Mesenchymal stem cell (in vitro differentiated cells and primary cell): ENCODE results near the gene SMC4.

Source experiments
- DNase-seq: peaks from one replicate; pipeline ENCODE4 v3.0.0-alpha.2; 2013
- H2AFZ ChIP-seq: one replicate; pipeline ENCODE4 v1.6.1; 2013; ENCODE audit warnings: low read depth, mild to moderate bottlenecking, control low read depth, inconsistent platforms, low read length, moderate library complexity
- H2AK5ac ChIP-seq: 2 replicates; pipeline ENCODE4 v1.6.1; 2013; ENCODE audit warnings: low read length, moderate library complexity, mild to moderate bottlenecking, inconsistent platforms; ENCODE audit not compliant: severe bottlenecking
- H2BK120ac ChIP-seq: one replicate; pipeline ENCODE4 v1.6.1; 2013; ENCODE audit warnings: low read depth, mild to moderate bottlenecking, inconsistent platforms, low read length, moderate library complexity
- H2BK12ac ChIP-seq, 2 experiments: one replicate each; pipeline ENCODE4 v1.6.1; 2013; ENCODE audit warnings: inconsistent platforms in 2 of 2, low read length in 2 of 2, mild to moderate bottlenecking in 2 of 2, moderate library complexity in 2 of 2, control low read depth in 1 of 2
- H2BK15ac ChIP-seq: one replicate; pipeline ENCODE4 v1.6.1; 2013; ENCODE audit warnings: mild to moderate bottlenecking, low read depth, inconsistent platforms; ENCODE audit not compliant: poor library complexity, severe bottlenecking
- H2BK5ac ChIP-seq: 2 replicates; pipeline ENCODE4 v1.6.1; 2013; ENCODE audit warnings: low read depth, mild to moderate bottlenecking, low read length, control low read depth, inconsistent platforms; ENCODE audit not compliant: poor library complexity, severe bottlenecking
- H3K14ac ChIP-seq, 2 experiments: one replicate each; pipeline ENCODE4 v1.6.1; 2013; ENCODE audit warnings: inconsistent platforms in 2 of 2, low read length in 2 of 2, control low read depth in 1 of 2, mild to moderate bottlenecking in 1 of 2, moderate library complexity in 1 of 2
- H3K18ac ChIP-seq, 2 experiments: one replicate each; pipeline ENCODE4 v1.6.1; 2013; ENCODE audit warnings: inconsistent platforms in 2 of 2, low read length in 2 of 2, control low read depth in 1 of 2, low read depth in 1 of 2, mild to moderate bottlenecking in 1 of 2
- H3K23ac ChIP-seq, 2 experiments: one replicate each; pipeline ENCODE4 v1.6.1; 2013; ENCODE audit warnings: inconsistent platforms in 2 of 2, low read length in 2 of 2, mild to moderate bottlenecking in 2 of 2, moderate library complexity in 2 of 2, control low read depth in 1 of 2
- H3K27ac ChIP-seq: 2 replicates; pipeline ENCODE4 v1.5.1; 2013; ENCODE audit warnings: mild to moderate bottlenecking, moderate library complexity, low read length, control low read depth, inconsistent platforms; ENCODE audit not compliant: poor library complexity, severe bottlenecking
- H3K27me3 ChIP-seq, 2 experiments: 2 replicates each; pipeline versions ENCODE4 v1.6.1 to v1.7.0; 2013; ENCODE audit warnings: low read length in 2 of 2, mild to moderate bottlenecking in 2 of 2, moderate library complexity in 2 of 2, control low read depth in 1 of 2, inconsistent platforms in 1 of 2; ENCODE audit not compliant: control insufficient read depth in 1 of 2, insufficient read depth in 1 of 2
- H3K36me3 ChIP-seq, 2 experiments: 2 replicates each; pipeline versions ENCODE4 v1.6.1 to v1.7.0; 2013; ENCODE audit warnings: low read length in 2 of 2, control low read depth in 1 of 2, inconsistent platforms in 1 of 2, low read depth in 1 of 2, mild to moderate bottlenecking in 1 of 2; ENCODE audit not compliant: insufficient read depth in 2 of 2, control insufficient read depth in 1 of 2
- H3K4ac ChIP-seq, 2 experiments: one replicate each; pipeline ENCODE4 v1.6.1; 2013; ENCODE audit warnings: inconsistent platforms in 2 of 2, low read length in 2 of 2, mild to moderate bottlenecking in 2 of 2, moderate library complexity in 2 of 2, control low read depth in 1 of 2, low read depth in 1 of 2
- H3K4me1 ChIP-seq: 2 replicates; pipeline ENCODE4 v1.6.1; 2013; ENCODE audit warnings: low read depth, low read length, control low read depth; ENCODE audit not compliant: control insufficient read depth, insufficient read depth
- H3K4me2 ChIP-seq: 2 replicates; pipeline ENCODE4 v1.6.1; 2013; ENCODE audit warnings: low read length, mild to moderate bottlenecking, inconsistent platforms; ENCODE audit not compliant: poor library complexity, severe bottlenecking
- H3K4me3 ChIP-seq, 2 experiments: 2 replicates each; pipeline versions ENCODE4 v1.5.1 to v1.7.0; 2013; ENCODE audit warnings: low read length in 2 of 2, mild to moderate bottlenecking in 2 of 2, control low read depth in 1 of 2, low read depth in 1 of 2; ENCODE audit not compliant: insufficient read depth in 1 of 2
- H3K79me1 ChIP-seq: replicated peaks from 2 replicates; pipeline ENCODE4 v1.6.1; 2013; ENCODE audit warnings: mild to moderate bottlenecking, control low read depth, low read length, inconsistent platforms; ENCODE audit not compliant: poor library complexity, severe bottlenecking
- H3K9ac ChIP-seq: 2 replicates; pipeline ENCODE4 v1.7.0; 2013; ENCODE audit warnings: mild to moderate bottlenecking, low read length, moderate library complexity
- H3K9me3 ChIP-seq: 2 replicates; pipeline ENCODE4 v1.7.0; 2013; ENCODE audit warnings: mild to moderate bottlenecking, low read length; ENCODE audit not compliant: control insufficient read depth
- H4K8ac ChIP-seq: one replicate; pipeline ENCODE4 v1.6.1; 2013; ENCODE audit warnings: inconsistent platforms, mild to moderate bottlenecking, low read length, moderate library complexity
- H4K91ac ChIP-seq: one replicate; pipeline ENCODE4 v1.6.1; 2013; ENCODE audit warnings: mild to moderate bottlenecking, low read length, inconsistent platforms
- WGBS: methylation state at CpG from one replicate; pipeline ENCODE4 v1.1.7; 2013; ENCODE audit warnings: mixed read lengths; 5-methylcytosine and 5-hydroxymethylcytosine counted together

The SMC4 gene

DNA sequence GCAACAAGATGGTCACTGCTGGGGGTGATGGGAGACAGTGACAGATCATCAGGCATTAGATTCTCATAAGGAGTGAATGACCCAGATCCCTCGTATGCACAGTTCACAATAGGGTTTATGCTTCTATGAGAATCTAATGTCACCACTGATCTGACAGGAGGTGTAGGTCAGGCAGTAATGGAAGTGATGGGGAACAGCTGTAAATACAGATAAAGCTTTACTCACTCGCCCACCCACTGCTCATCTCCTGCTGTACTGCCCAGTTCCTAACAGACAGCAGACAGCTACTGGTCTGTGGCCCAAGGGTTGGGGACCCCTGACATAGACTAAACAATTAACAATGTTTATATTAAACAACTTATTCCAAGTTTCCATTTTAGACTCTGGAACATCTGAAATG, 25.8 kb upstream of the SMC4 start:
- Histone ChIP-seq H3K4me3 (no peak overlapping the region), H3K9me3 (no peaks in the 10 kb centered on the region), H2AK5ac (peak overlapping the region; percentile 92), H4K8ac (no peak overlapping the region), H3K27me3 (no peaks in the 10 kb centered on the region), H3K79me1 (peaks cover 6% of the 10 kb centered on the region), H3K36me3 (peaks cover 6 to 60% of the 10 kb centered on the region in 2 experiments), H3K4me2 (no peak overlapping the region), H3K18ac (peak overlapping the region in 1 of 2 experiments; percentile 28), H3K14ac (no peak overlapping the region), H2AFZ (no peak overlapping the region), H3K4me1 (peaks cover 3% of the 10 kb centered on the region), H3K9ac (no peak overlapping the region), H2BK15ac (no peak overlapping the region), H3K27ac (no peak overlapping the region), H4K91ac (peak overlapping the region; percentile 61), H2BK120ac (no peak overlapping the region), H3K23ac (no peak overlapping the region), H2BK5ac (no peak overlapping the region), H3K4ac (no peak overlapping the region), H2BK12ac (peak overlapping the region in 1 of 2 experiments; percentile 66)
- 95% methylated on average over 2 of the region's 2 CpGs for WGBS
- no peak for DNase-seq

DNA sequence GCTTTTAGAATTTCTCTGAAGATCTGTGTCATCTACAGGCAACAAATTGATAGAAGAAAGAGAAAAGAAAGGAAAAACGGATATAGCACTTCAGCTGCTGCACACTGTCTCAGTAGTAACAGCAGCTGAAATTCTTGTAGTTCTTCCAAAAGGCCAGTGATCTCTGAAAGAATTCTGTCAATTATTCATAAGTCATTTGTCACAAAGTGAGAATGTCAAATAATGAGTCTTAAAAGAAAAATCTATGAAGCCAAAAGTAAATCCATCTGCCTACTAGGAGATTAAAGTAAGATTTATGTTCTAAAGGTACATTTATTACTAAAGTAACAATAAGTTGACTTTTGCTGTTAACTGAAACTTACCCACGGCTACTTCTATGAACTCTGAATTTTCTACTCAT, 25.0 kb upstream of the SMC4 start:
- Histone ChIP-seq H2BK15ac (no peak overlapping the region), H3K23ac (no peak overlapping the region), H3K36me3 (peaks cover 6 to 54% of the 10 kb centered on the region in 2 experiments), H3K27ac (peak overlapping the region; percentile 60), H4K91ac (no peak overlapping the region), H3K9ac (peak overlapping the region; percentile 11), H3K4me2 (no peak overlapping the region), H2AK5ac (no peak overlapping the region), H4K8ac (no peak overlapping the region), H3K79me1 (peaks cover 8% of the 10 kb centered on the region), H3K18ac (no peak overlapping the region), H3K4ac (no peak overlapping the region), H2AFZ (no peak overlapping the region), H2BK12ac (no peak overlapping the region), H2BK120ac (no peak overlapping the region), H2BK5ac (no peak overlapping the region), H3K9me3 (no peaks in the 10 kb centered on the region), H3K27me3 (no peaks in the 10 kb centered on the region), H3K14ac (no peak overlapping the region), H3K4me3 (no peak overlapping the region), H3K4me1 (peaks cover 3% of the 10 kb centered on the region)
- 44% methylated on average over 1 of the region's 2 CpGs for WGBS
- DNase-seq = no peak

DNA sequence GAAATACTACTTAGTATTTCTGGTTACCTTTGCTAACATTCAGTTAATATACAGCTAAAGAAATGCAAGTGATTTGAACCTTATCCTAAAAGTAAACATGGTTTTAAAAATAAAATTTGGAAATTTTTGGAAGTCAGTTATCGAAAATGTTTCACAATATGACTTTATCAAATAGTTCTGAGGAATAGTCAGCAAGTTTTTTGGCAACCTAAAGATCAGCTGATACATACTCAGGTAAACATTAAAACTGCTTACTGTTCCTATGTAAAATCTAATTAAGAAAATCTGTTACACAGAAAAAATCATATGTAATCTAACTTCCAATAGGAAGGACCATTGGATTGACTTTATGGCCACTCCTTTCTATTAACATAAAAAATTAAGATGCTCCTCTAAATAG, 24.5 kb upstream of the SMC4 start:
- peaks cover 3% of the 10 kb centered on the region for H3K4me1 ChIP-seq
- H3K9ac ChIP-seq = peak overlapping the region; percentile 11
- no peak overlapping the region for H3K18ac ChIP-seq
- peaks cover 6 to 51% of the 10 kb centered on the region in 2 experiments for H3K36me3 ChIP-seq
- no peak overlapping the region for H3K4me2 ChIP-seq
- DNase-seq = no peak
- no peaks in the 10 kb centered on the region for H3K9me3 ChIP-seq
- H2AFZ ChIP-seq = no peak overlapping the region
- H2BK5ac ChIP-seq = no peak overlapping the region
- H3K4ac ChIP-seq = no peak overlapping the region
- H3K79me1 ChIP-seq = peaks cover 8% of the 10 kb centered on the region
- no peak overlapping the region for H4K8ac ChIP-seq
- no peak overlapping the region for H3K27ac ChIP-seq
- H3K14ac ChIP-seq = no peak overlapping the region
- H2BK12ac ChIP-seq = no peak overlapping the region
- no peaks in the 10 kb centered on the region for H3K27me3 ChIP-seq
- no peak overlapping the region for H4K91ac ChIP-seq
- H2BK120ac ChIP-seq = no peak overlapping the region
- H2AK5ac ChIP-seq = no peak overlapping the region
- no peak overlapping the region for H3K4me3 ChIP-seq
- 100% methylated on average over 1 of the region's 1 CpG for WGBS
- H3K23ac ChIP-seq = no peak overlapping the region
- H2BK15ac ChIP-seq = no peak overlapping the region

DNA sequence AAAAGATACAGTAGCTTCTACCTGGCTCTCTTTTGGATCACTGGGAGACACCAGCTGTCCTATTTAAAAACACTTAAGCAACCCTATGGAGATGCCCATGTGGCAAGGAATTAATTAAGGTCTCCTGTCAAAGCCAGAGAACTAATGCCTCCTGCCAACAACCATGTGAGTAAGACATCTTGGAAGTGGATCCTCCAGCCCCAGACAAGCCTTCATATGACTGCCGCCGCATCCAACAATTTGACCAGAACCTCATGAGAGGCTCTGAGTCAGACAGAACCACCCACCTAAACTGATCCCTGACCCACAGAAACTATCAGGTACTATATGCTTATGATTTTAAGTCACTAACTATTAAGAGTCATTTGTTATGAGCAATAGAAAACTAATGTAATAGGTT, 22.8 kb upstream of the SMC4 start:
- no peak overlapping the region for H2BK12ac ChIP-seq
- no peak overlapping the region for H4K91ac ChIP-seq
- no peak overlapping the region for H3K4me3 ChIP-seq
- no peak overlapping the region for H3K4ac ChIP-seq
- H3K4me1 ChIP-seq = peaks cover 3% of the 10 kb centered on the region
- no peaks in the 10 kb centered on the region for H3K27me3 ChIP-seq
- H3K23ac ChIP-seq = no peak overlapping the region
- no peak overlapping the region for H2BK120ac ChIP-seq
- no peaks in the 10 kb centered on the region for H3K9me3 ChIP-seq
- no peak overlapping the region for H3K18ac ChIP-seq
- no peak overlapping the region for H2AK5ac ChIP-seq
- no peak overlapping the region for H2BK15ac ChIP-seq
- peaks cover 6 to 37% of the 10 kb centered on the region in 2 experiments for H3K36me3 ChIP-seq
- WGBS = no CpG with 5 or more reads among the region's 2 CpGs
- H2AFZ ChIP-seq = no peak overlapping the region
- peak overlapping the region in 1 of 2 experiments; percentile 81 for H3K14ac ChIP-seq
- no peak overlapping the region for H3K4me2 ChIP-seq
- DNase-seq = no peak
- no peak overlapping the region for H4K8ac ChIP-seq
- H3K79me1 ChIP-seq = peaks cover 14% of the 10 kb centered on the region
- peak overlapping the region; percentile 45 for H3K9ac ChIP-seq
- no peak overlapping the region for H2BK5ac ChIP-seq
- H3K27ac ChIP-seq = no peak overlapping the region
